Measurements from ENCODE around the gene RRAD.
A peak's percentile ranks its signal among the peaks of the same experiment; 100 is the strongest.

Gene RRAD

GRCh38 chr16:66902648-66903543, 22.4 kb downstream of the RRAD start:
- Histone ChIP-seq H3K36me3 (ENCODE audit: insufficient read depth, insufficient read length, low read length) (no peaks in the 10 kb centered on the region), H3K4me1 (ENCODE audit: insufficient read depth, insufficient read length) (peaks cover 23% of the 10 kb centered on the region), H3K9me3 (ENCODE audit: insufficient read depth, low read length) (no peaks in the 10 kb centered on the region), H3K4me3 (ENCODE audit: insufficient read length, low read depth) (no peak overlapping the region), H3K9ac (ENCODE audit: insufficient read length, low read depth) (no peak overlapping the region), H3K27me3 (ENCODE audit: insufficient read depth, insufficient read length) (no peaks in the 10 kb centered on the region)
- TF ChIP-seq ZNF274 (IDR thresholded peaks at IDR 0.05; ENCODE audit: low read depth, low read length) = no peak
- TF ChIP-seq YY1 (IDR thresholded peaks at IDR 0.05; ENCODE audit: insufficient read depth, insufficient read length) = no peak
- TF ChIP-seq SUZ12 (IDR thresholded peaks at IDR 0.05; ENCODE audit: extremely low read depth, insufficient read depth, insufficient read length) = no peak
- no peak for DNase-seq (ENCODE audit: low read depth, low spot score)

GRCh38 chr16:66901626-66902025, 23.7 kb downstream of the RRAD start:
- TF ChIP-seq ZNF274 (IDR thresholded peaks at IDR 0.05; ENCODE audit: low read depth, low read length) = no peak
- TF ChIP-seq SUZ12 (IDR thresholded peaks at IDR 0.05; ENCODE audit: extremely low read depth, insufficient read depth, insufficient read length) = no peak
- no peak for TF ChIP-seq YY1 (IDR thresholded peaks at IDR 0.05; ENCODE audit: insufficient read depth, insufficient read length)
- Histone ChIP-seq H3K4me1 (ENCODE audit: insufficient read depth, insufficient read length) (peaks cover 23% of the 10 kb centered on the region), H3K36me3 (ENCODE audit: insufficient read depth, insufficient read length, low read length) (no peaks in the 10 kb centered on the region), H3K9ac (ENCODE audit: insufficient read length, low read depth) (no peak overlapping the region), H3K9me3 (ENCODE audit: insufficient read depth, low read length) (no peaks in the 10 kb centered on the region), H3K4me3 (ENCODE audit: insufficient read length, low read depth) (no peak overlapping the region), H3K27me3 (ENCODE audit: insufficient read depth, insufficient read length) (no peaks in the 10 kb centered on the region)
- DNase-seq (ENCODE audit: low read depth, low spot score) = no peak

- Histone ChIP-seq H3K4me1 (ENCODE audit: insufficient read depth, insufficient read length) (peaks cover 22% of the 10 kb centered on the region), H3K9ac (ENCODE audit: insufficient read length, low read depth) (no peak overlapping the region), H3K36me3 (ENCODE audit: insufficient read depth, insufficient read length, low read length) (no peaks in the 10 kb centered on the region), H3K9me3 (ENCODE audit: insufficient read depth, low read length) (no peaks in the 10 kb centered on the region), H3K4me3 (ENCODE audit: insufficient read length, low read depth) (no peak overlapping the region), H3K27me3 (ENCODE audit: insufficient read depth, insufficient read length) (no peaks in the 10 kb centered on the region)
- TF ChIP-seq ZNF274 (IDR thresholded peaks at IDR 0.05; ENCODE audit: low read depth, low read length) (no peak), SUZ12 (IDR thresholded peaks at IDR 0.05; ENCODE audit: extremely low read depth, insufficient read depth, insufficient read length) (no peak), YY1 (IDR thresholded peaks at IDR 0.05; ENCODE audit: insufficient read depth, insufficient read length) (no peak)
- no peak for DNase-seq (ENCODE audit: low read depth, low spot score)
Measured at GRCh38 chr16:66900721-66901441, 24.5 kb downstream of the RRAD start.

GRCh38 chr16:66899945-66900710, 25.2 kb downstream of the RRAD start:
- Histone ChIP-seq H3K27me3 (ENCODE audit: insufficient read depth, insufficient read length) (no peaks in the 10 kb centered on the region), H3K9me3 (ENCODE audit: insufficient read depth, low read length) (no peaks in the 10 kb centered on the region), H3K4me3 (ENCODE audit: insufficient read length, low read depth) (no peak overlapping the region), H3K4me1 (ENCODE audit: insufficient read depth, insufficient read length) (peaks cover 16% of the 10 kb centered on the region), H3K9ac (ENCODE audit: insufficient read length, low read depth) (peak overlapping the region; percentile 23), H3K36me3 (ENCODE audit: insufficient read depth, insufficient read length, low read length) (no peaks in the 10 kb centered on the region)
- DNase-seq (ENCODE audit: low read depth, low spot score) = peak; percentile 58
- TF ChIP-seq SUZ12 (IDR thresholded peaks at IDR 0.05; ENCODE audit: extremely low read depth, insufficient read depth, insufficient read length) (no peak), YY1 (IDR thresholded peaks at IDR 0.05; ENCODE audit: insufficient read depth, insufficient read length) (no peak), ZNF274 (IDR thresholded peaks at IDR 0.05; ENCODE audit: low read depth, low read length) (no peak)

GRCh38 chr16:66899310-66899944, 25.9 kb downstream of the RRAD start:
- Histone ChIP-seq H3K27me3 (ENCODE audit: insufficient read depth, insufficient read length) (no peaks in the 10 kb centered on the region), H3K9me3 (ENCODE audit: insufficient read depth, low read length) (no peaks in the 10 kb centered on the region), H3K4me1 (ENCODE audit: insufficient read depth, insufficient read length) (peaks cover 11% of the 10 kb centered on the region), H3K9ac (ENCODE audit: insufficient read length, low read depth) (peak overlapping the region; percentile 53), H3K4me3 (ENCODE audit: insufficient read length, low read depth) (no peak overlapping the region), H3K36me3 (ENCODE audit: insufficient read depth, insufficient read length, low read length) (no peaks in the 10 kb centered on the region)
- DNase-seq (ENCODE audit: low read depth, low spot score) = no peak
- TF ChIP-seq ZNF274 (IDR thresholded peaks at IDR 0.05; ENCODE audit: low read depth, low read length) (no peak), YY1 (IDR thresholded peaks at IDR 0.05; ENCODE audit: insufficient read depth, insufficient read length) (no peak), SUZ12 (IDR thresholded peaks at IDR 0.05; ENCODE audit: extremely low read depth, insufficient read depth, insufficient read length) (no peak)

- no peaks in the 10 kb centered on the region for H3K9me3 ChIP-seq (ENCODE audit: insufficient read depth, low read length)
- H3K27me3 ChIP-seq (ENCODE audit: insufficient read depth, insufficient read length) = no peaks in the 10 kb centered on the region
- no peak overlapping the region for H3K9ac ChIP-seq (ENCODE audit: insufficient read length, low read depth)
- TF ChIP-seq YY1 (IDR thresholded peaks at IDR 0.05; ENCODE audit: insufficient read depth, insufficient read length) (no peak), SUZ12 (IDR thresholded peaks at IDR 0.05; ENCODE audit: extremely low read depth, insufficient read depth, insufficient read length) (no peak), ZNF274 (IDR thresholded peaks at IDR 0.05; ENCODE audit: low read depth, low read length) (no peak)
- no peaks in the 10 kb centered on the region for H3K36me3 ChIP-seq (ENCODE audit: insufficient read depth, insufficient read length, low read length)
- no peak for DNase-seq (ENCODE audit: low read depth, low spot score)
- H3K4me1 ChIP-seq (ENCODE audit: insufficient read depth, insufficient read length) = peaks cover 14% of the 10 kb centered on the region
- no peak overlapping the region for H3K4me3 ChIP-seq (ENCODE audit: insufficient read length, low read depth)
Measured at GRCh38 chr16:66898933-66899309, 26.4 kb downstream of the RRAD start.
